HG03342 (cell line): ENCODE results near the gene SIN3A.
A peak's percentile ranks its signal among the peaks of the same experiment; 100 is the strongest.
"Not testable (repeated sequence)": the region's sequence is repeated elsewhere in the genome, so short reads cannot be mapped to it uniquely, and the experiment has no call there.

Source experiments
- ATAC-seq: cut with Tn5 transposase; IDR thresholded peaks from one replicate; pipeline ENCODE4 v1.9.1; 2021; ENCODE audit warnings: mild to moderate bottlenecking, moderate library complexity; ENCODE audit not compliant: unreplicated experiment

Gene SIN3A

DNA sequence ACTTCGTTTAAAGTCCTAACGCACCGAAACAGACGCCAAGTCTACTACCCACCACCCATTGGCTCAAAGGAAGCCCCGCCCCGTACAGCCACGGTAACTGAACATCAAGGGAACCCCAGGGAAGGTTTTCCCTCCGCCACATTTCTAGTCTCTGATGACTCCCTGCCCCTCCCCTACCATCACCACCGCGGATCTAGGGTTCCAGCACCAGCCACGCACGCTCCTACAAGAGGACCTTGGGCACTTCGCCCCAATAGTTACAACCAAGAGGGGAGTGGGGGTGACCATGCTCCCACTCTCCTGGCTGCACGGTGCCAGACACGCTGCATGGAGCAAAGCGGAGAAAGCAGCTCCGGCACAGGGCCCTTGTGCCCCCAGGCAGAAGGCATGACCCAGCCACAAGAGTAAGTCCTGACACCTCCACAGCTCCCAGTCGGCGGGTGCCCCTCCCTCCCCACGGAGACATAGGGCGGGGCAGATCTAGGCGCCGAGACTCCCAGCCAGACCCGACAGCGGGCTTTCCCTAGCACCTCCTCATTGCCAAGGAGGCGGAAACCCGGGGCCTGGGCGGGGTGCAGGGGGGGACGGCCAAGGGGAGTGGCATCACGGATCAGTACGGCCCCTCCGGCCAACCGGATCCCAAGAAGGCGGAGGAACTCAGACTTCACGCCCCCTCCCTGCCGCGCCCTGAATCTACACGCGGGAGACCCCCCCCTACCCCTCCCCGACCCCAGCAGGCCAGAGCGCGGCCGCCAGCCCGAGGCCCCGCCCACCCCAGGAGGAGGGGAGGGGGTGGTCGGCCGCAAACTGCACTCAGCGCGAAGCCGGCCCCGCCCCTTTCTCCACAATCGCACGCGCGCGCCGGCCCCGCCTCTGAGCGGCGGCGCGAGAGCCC is 936 bp downstream of the SIN3A start:
- peak; percentile 22 for ATAC-seq

DNA sequence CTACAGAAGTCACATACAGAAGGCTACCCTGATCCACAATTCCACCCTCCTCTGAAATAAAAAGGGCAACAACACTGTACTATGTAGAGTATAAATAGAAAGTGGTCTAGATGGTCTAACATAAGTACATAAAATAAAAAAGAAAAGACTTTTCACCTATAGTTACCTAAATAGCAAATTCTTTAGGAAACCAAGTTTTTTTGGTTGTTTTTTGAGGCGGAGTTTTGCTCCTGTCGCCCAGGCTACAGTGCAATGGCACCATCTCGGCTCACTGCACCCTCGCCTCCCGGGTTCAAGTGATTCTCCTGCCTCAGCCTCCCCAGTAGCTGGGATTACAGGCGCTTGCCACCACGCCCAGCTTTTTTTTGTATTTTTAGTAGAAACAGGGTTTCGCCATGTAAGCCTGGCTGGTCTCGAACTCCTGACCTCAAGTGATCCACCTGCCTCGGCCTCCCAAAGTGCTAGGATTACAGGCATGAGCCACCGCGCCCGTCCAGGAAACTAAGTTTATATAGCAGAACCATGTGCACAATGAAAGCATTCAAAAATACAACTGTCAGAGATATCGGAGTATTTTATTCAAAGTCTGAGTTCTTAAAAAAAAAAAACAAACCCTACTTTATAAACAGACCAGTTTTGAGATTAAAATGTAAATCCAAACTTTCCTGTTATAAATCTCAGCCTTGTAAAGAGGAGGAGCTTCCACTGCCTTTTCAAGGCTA is 1.7 kb downstream of the SIN3A start:
- no peak for ATAC-seq

- ATAC-seq = not testable (repeated sequence)
Measured at GRCh38 chr15:75448171-75448570, 3.3 kb downstream of the SIN3A start.

- ATAC-seq = no peak
Measured at GRCh38 chr15:75446151-75446550, 5.3 kb downstream of the SIN3A start.

GRCh38 chr15:75445324-75445723 is 6.2 kb downstream of the SIN3A start:
- not testable (repeated sequence) for ATAC-seq

GRCh38 chr15:75443972-75444453 is 7.5 kb downstream of the SIN3A start:
- not testable (repeated sequence) for ATAC-seq

DNA sequence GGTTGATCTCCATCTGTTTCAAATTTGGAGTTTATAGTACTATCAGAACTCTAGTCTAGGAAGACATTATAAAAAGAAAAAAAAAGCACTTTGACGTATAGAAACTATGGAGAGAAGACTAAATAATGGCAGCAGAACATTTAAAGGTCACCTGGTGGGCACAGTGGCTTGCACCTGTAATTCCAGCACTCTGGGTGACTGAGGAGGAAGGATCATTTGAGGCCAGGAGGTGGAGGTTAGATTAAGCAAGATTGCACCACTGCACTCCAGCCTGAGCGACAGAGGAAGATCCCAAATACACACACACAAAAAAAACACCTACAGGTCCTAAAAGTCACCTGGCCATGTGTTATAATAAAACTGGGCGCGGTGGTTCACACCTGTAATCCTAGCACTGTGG is 13.8 kb downstream of the SIN3A start:
- ATAC-seq = no peak

DNA sequence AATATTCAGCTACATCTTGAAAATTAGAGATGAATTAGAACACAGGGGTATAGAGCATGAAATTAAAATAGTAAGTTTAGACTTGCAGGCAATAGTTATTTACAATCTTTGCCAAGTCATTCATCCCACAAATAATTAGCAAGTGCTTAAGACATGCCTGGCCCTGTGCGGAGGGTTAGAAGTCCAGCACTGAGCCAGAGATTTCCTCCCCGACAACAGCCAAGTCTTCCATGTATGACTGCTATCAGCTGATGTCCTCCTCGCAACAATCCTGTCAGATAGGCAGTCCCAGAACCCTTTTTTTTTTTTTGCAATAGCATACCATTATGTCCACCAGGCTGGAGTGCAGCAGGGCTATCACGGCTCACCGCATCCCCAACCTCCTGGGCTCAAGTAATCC is 14.6 kb downstream of the SIN3A start:
- ATAC-seq = no peak

GRCh38 chr15:75431682-75432081 is 19.8 kb downstream of the SIN3A start:
- no peak for ATAC-seq

GRCh38 chr15:75431270-75431669 is 20.2 kb downstream of the SIN3A start:
- ATAC-seq = no peak

GRCh38 chr15:75430259-75430658 is 21.2 kb downstream of the SIN3A start:
- ATAC-seq = no peak

GRCh38 chr15:75428152-75428551 is 23.3 kb downstream of the SIN3A start:
- no peak for ATAC-seq

- no peak for ATAC-seq
Measured at GRCh38 chr15:75425966-75426500, 25.5 kb downstream of the SIN3A start.

- ATAC-seq = no peak
Measured at GRCh38 chr15:75422554-75422953, 28.9 kb downstream of the SIN3A start.

DNA sequence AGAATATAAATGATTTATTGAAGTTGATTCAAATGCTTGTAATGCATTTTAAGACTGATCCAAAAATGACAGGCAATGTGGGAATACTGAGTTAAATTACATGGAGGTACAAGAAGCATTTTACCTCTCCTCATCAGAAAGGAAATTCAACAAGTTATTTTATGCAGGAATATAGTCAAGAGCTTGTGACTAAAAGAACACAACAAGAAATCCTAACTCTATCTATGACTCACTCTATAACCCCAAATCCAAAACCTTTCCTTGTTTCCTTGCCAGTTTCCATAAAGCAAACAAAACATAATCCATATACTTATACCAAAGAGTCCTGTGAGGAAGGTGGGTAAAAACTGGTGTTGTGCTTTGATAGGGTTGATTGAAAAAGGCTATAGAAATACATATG is 30.8 kb downstream of the SIN3A start:
- ATAC-seq = no peak

DNA sequence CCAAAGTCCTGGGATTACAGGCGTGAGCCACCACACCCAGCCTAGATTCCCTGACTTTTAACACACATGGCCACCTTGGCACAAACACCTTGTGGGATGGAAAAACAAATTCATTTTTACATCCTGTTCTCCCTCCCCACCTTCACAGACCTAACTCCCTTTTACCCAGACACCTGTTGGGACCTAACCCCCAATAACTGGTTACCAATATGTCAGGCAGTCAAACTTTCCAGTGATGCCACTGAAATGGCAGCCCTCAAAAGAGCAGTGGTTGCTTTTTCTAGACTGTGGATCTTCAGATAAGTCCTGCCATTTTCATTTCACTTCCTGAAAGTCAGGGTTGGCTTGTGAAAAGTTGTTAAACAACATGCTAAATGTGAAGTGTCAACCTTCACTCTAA is 34.9 kb downstream of the SIN3A start:
- no peak for ATAC-seq

DNA sequence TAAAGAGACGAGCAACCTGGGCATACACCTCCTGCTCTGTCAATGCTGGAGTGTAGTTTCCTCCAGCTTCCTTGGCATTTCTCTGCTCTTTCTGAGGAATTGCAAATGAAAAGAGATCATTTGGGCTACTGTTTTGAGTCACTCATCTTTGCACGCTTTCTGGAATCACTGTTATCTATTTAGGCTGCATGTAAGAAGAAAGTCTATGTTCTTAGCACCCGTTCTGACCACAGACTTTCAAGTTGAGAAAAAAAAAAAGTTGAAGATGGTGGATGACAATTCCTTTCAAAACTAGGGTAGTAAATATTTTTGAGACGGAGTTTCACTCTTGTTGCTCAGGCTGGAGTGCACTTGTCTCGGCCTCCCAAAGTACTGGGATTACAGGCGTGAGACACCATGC is 41.3 kb downstream of the SIN3A start:
- ATAC-seq = no peak

GRCh38 chr15:75407083-75407482 is 44.4 kb downstream of the SIN3A start:
- no peak for ATAC-seq

DNA sequence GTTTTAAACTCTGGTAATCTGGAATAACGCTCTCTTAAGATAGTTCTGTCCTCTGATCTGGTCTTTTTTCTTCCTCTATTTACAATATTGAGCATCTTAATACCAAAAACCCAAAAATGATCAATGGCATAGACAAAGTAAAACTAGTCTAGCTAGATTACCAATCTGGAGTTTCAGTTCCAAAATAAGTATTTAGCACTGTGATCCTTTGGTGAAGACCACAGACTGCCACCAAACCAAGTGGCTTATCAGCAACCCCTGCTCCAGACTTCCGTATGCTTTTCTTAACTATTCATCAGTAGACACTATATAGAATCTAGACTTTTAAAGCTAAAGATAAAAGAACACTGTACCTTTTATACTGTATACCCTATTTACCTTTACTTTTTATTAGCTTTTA is 47.6 kb downstream of the SIN3A start:
- ATAC-seq = no peak

DNA sequence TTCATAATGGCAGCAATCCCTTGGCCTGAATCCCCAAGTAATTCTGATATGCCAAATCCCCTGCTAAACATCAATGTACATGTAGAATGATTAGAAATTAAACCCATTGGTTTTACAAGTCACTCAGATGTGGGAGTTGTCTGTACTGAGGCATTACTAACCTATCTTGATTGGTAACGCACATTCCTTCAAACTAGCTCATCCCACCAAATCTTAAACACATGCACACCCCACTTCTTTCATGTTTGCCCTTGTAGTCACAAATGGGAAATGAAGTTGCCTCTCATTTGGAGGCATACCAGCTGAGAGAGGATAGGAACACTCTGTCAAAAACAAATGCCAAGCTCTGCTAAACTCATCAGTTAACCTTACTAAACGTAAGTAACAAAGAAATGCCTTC is 54.0 kb downstream of the SIN3A start:
- no peak for ATAC-seq

DNA sequence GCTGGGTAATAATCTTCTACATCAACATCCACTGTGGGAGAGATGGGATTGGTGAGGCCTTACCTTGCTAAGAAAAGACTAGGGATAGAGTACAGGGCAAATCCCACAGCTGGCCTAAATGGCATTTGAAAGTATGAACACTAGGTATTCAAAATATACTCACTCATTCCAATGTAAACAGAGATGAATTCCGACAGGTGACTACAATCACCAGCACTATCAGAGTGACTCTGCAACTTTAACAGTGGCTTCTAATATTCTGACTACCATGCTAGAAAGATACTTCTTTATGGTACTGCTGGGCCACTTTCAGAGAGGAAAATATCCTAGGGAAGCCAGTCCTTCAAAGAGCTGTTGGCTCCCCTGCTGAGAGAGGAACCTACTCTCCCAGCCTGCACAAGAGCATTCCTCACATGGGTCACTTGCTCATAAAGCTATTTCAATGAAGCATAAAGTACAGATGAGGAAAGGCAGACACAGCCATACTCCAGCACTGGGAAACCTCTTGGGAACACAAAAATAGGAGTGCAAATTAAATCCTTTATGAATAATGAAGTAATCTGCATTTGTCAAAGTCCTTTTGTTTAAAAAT is 61.6 kb downstream of the SIN3A start:
- ATAC-seq = no peak
